ENCODE measurements around the gene TMEM219.
A peak's percentile ranks its signal among the peaks of the same experiment; 100 is the strongest.

The TMEM219 gene

GRCh38 chr16:29920288-29921033, 41.4 kb upstream of the TMEM219 start:
- no peak for TF ChIP-seq CTCF (IDR thresholded peaks at IDR 0.05; ENCODE audit: insufficient read depth, low read length, missing control alignments)
- CTCF ChIA-PET = interaction anchor here (1.2 to 2.7 kb wide), 2 partner anchors 11 to 112 kb away, joined by 4 to 7 read pairs; partner anchors contain the start of gene TLCD3B
- POLR2A ChIA-PET = no interaction called here
- no peak for DNase-seq (ENCODE audit: low read depth, low spot score)
- no peak overlapping the region for H3K4me3 ChIP-seq (ENCODE audit: low read depth, low read length)

GRCh38 chr16:29921034-29921385, 40.9 kb upstream of the TMEM219 start:
- DNase-seq (ENCODE audit: low read depth, low spot score) = no peak
- CTCF ChIA-PET = interaction anchor here (2.7 kb wide), 1 partner anchor 111 kb away, joined by 7 read pairs; the partner anchor contains the start of gene TLCD3B
- POLR2A ChIA-PET = no interaction called here
- no peak overlapping the region for H3K4me3 ChIP-seq (ENCODE audit: low read depth, low read length)
- no peak for TF ChIP-seq CTCF (IDR thresholded peaks at IDR 0.05; ENCODE audit: insufficient read depth, low read length, missing control alignments)

GRCh38 chr16:29922326-29922725, 39.6 kb upstream of the TMEM219 start:
- ChIA-PET POLR2A (no interaction called here), CTCF (interaction anchor here (1.6 to 1.9 kb wide), 2 partner anchors 14 to 20 kb away, joined by 3 to 5 read pairs; no protein-coding TSS in a partner anchor)
- DNase-seq (ENCODE audit: low read depth, low spot score) = no peak
- no peak for TF ChIP-seq CTCF (IDR thresholded peaks at IDR 0.05; ENCODE audit: insufficient read depth, low read length, missing control alignments)
- no peak overlapping the region for H3K4me3 ChIP-seq (ENCODE audit: low read depth, low read length)

- POLR2A ChIA-PET = no interaction called here
- TF ChIP-seq CTCF (IDR thresholded peaks at IDR 0.05; ENCODE audit: insufficient read depth, low read length, missing control alignments) = no peak
- no peak for DNase-seq (ENCODE audit: low read depth, low spot score)
- H3K4me3 ChIP-seq (ENCODE audit: low read depth, low read length) = no peak overlapping the region
- CTCF ChIA-PET = interaction anchor here (0.9 to 1.9 kb wide), 4 partner anchors 9 to 75 kb away, joined by 3 to 5 read pairs (median 4); no protein-coding TSS in a partner anchor
Observed at GRCh38 chr16:29922986-29923501, 38.8 kb upstream of the TMEM219 start.

- CTCF ChIA-PET = interaction anchor here (1.3 to 2.2 kb wide), 4 partner anchors 18 to 225 kb away, joined by 4 to 10 read pairs (median 6); partner anchors contain the start of gene TMEM219
- no peak for TF ChIP-seq CTCF (IDR thresholded peaks at IDR 0.05; ENCODE audit: insufficient read depth, low read length, missing control alignments)
- POLR2A ChIA-PET = interaction anchor here (1.8 to 2.4 kb wide), 5 partner anchors 14 to 49 kb away, joined by 8 to 15 read pairs (median 10); partner anchors contain the start of genes ASPHD1, SEZ6L2, TAOK2 and TMEM219
- H3K4me3 ChIP-seq (ENCODE audit: low read depth, low read length) = peak overlapping the region; percentile 95
- no peak for DNase-seq (ENCODE audit: low read depth, low spot score)
Observed at GRCh38 chr16:29925105-29925756, 36.6 kb upstream of the TMEM219 start.
